ENCODE measurements around the gene PACSIN2.

PACSIN2 gene

DNA sequence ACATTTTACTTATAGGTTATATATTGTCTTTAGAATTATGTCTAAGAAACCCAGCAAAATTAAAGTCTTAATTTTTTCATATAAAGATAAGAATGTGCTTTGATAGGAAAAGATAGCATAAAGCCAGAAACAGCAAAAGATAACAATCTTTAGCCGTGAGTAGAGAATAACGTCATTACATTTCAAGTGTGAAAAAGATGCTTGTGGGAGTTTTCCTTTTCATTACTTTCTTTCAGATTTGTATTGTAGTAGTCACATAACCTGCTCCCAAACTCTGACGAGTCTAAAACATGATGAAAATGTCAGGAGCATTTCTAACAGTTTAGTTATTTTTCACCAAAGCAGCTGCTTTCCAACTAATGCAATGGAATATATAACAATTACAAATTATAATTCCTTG, 189.2 kb downstream of the PACSIN2 start:
- no peak overlapping the region for H3K27ac ChIP-seq
- TF ChIP-seq, protein P1, sequence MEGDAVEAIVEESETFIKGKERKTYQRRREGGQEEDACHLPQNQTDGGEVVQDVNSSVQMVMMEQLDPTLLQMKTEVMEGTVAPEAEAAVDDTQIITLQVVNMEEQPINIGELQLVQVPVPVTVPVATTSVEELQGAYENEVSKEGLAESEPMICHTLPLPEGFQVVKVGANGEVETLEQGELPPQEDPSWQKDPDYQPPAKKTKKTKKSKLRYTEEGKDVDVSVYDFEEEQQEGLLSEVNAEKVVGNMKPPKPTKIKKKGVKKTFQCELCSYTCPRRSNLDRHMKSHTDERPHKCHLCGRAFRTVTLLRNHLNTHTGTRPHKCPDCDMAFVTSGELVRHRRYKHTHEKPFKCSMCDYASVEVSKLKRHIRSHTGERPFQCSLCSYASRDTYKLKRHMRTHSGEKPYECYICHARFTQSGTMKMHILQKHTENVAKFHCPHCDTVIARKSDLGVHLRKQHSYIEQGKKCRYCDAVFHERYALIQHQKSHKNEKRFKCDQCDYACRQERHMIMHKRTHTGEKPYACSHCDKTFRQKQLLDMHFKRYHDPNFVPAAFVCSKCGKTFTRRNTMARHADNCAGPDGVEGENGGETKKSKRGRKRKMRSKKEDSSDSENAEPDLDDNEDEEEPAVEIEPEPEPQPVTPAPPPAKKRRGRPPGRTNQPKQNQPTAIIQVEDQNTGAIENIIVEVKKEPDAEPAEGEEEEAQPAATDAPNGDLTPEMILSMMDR (IDR thresholded peaks at IDR 0.05; ENCODE audit: low read depth, low read length), result no peak
- H3K36me3 ChIP-seq, result peaks cover 20% of the 10 kb centered on the region
- no peak overlapping the region for H3K4me3 ChIP-seq (ENCODE audit: low read depth, low read length)
- DNase-seq, result no peak
- H3K27me3 ChIP-seq (ENCODE audit: insufficient read depth, low read depth, severe bottlenecking), result no peaks in the 10 kb centered on the region
- H3K9me3 ChIP-seq (ENCODE audit: severe bottlenecking), result no peaks in the 10 kb centered on the region

GRCh38 chr22:42821386-42821785, 193.6 kb downstream of the PACSIN2 start:
- TF ChIP-seq, protein P1 (IDR thresholded peaks at IDR 0.05; ENCODE audit: low read depth, low read length), result no peak

DNA sequence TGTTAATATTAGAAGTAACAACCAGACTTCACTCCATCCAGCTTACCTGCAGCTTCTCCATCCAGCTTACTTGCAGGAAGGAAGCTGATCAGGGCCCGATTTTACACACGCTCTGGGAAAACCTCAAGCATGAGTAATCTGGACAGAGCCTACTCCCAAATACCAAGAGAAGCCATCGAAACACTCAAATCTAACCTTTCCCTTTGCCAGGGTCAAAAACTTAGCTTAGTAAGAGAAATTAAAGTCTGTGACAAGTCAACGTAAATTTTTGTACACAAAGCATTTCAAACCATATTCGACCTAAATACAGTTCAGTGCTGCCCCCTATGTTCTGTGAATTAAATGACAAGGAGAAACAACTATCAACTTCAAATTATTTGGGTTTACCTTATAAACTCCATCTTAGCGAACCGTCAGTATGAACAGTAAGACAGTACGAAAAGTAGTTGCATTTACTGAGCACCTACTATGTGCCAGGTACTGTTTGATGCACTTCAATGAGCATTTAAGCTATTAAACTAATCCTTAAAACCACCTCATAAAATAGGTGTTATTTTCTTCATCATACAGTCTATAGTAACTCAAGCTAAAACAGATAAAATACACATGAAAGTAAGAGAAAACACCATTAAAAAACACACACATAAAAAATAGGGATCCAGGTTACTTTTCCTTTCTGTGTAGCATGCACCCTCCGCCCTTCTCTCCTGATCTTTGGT, 194.7 kb downstream of the PACSIN2 start:
- Histone ChIP-seq H3K9me3 (ENCODE audit: severe bottlenecking) (no peaks in the 10 kb centered on the region), H3K27ac (no peak overlapping the region), H3K4me3 (ENCODE audit: low read depth, low read length) (no peak overlapping the region), H3K36me3 (peaks cover 17% of the 10 kb centered on the region), H3K27me3 (ENCODE audit: insufficient read depth, low read depth, severe bottlenecking) (no peaks in the 10 kb centered on the region)
- TF ChIP-seq, protein P1 (IDR thresholded peaks at IDR 0.05; ENCODE audit: low read depth, low read length), result peak; percentile 38
- DNase-seq, result no peak

More at GRCh38 chr22:42821386-42821785, 193.6 kb downstream of the PACSIN2 start:
- no peak for DNase-seq
- Histone ChIP-seq H3K27ac (no peak overlapping the region), H3K27me3 (ENCODE audit: insufficient read depth, low read depth, severe bottlenecking) (no peaks in the 10 kb centered on the region), H3K4me3 (ENCODE audit: low read depth, low read length) (no peak overlapping the region), H3K36me3 (peaks cover 15% of the 10 kb centered on the region), H3K9me3 (ENCODE audit: severe bottlenecking) (no peaks in the 10 kb centered on the region)
